Peyer's patch (tissue), 4 donors: ENCODE data around the gene PPFIA1.

Experiments used
- POLR2A ChIP-seq, 2 donors: fragments of 450-650 bp; IDR thresholded peaks; one replicate each; pipeline ENCODE4 v1.5.1; 2017; ENCODE audit warnings: antibody characterized with exemption in 2 of 2, mild to moderate bottlenecking in 2 of 2, moderate library complexity in 2 of 2
- TF ChIP-seq, protein P1 (sequence below), 6 experiments: fragments of 450-650 bp in 4 of 6; fragments of 200-600 bp in 2 of 6; sonication (generic) in 1 of 6; IDR thresholded peaks; one replicate each; pipeline ENCODE4 v1.5.1; 2017 to 2019; ENCODE audit warnings: antibody characterized with exemption in 6 of 6, mild to moderate bottlenecking in 3 of 6, moderate library complexity in 1 of 6

DNA sequence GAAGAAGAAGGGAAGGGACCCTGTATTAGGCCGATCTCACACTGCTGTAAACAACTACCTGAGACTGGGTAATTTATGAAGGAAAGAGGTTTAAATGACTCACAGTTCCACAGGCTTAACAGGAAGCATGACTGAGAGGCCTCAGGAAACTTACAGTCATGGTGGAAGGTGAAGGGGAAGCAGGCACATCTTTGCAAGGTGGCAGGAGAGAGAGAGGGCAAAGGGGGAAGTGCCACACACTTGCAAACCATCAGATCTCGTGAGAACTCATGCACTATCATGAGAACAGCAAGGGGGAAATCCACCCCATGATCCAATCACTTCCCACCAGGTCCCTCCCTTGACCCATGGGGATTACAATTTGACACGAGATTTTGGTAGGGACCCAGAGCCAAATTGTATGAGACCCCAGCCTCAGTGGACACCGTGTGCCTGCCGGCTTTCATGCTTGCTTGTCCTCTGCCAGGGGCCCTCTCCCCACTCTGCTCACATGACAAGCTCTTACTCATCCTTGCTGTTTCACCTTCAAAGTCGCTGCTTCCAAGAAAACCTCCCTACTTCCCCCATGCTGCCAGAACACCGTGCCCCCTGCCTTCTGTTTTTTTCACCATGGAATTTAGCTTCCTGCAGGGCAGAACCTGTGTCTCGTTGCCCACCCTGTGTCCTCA, 23.3 kb upstream of the PPFIA1 start:
- no peak for TF ChIP-seq POLR2A (IDR thresholded peaks at IDR 0.05)
- TF ChIP-seq, protein P1, sequence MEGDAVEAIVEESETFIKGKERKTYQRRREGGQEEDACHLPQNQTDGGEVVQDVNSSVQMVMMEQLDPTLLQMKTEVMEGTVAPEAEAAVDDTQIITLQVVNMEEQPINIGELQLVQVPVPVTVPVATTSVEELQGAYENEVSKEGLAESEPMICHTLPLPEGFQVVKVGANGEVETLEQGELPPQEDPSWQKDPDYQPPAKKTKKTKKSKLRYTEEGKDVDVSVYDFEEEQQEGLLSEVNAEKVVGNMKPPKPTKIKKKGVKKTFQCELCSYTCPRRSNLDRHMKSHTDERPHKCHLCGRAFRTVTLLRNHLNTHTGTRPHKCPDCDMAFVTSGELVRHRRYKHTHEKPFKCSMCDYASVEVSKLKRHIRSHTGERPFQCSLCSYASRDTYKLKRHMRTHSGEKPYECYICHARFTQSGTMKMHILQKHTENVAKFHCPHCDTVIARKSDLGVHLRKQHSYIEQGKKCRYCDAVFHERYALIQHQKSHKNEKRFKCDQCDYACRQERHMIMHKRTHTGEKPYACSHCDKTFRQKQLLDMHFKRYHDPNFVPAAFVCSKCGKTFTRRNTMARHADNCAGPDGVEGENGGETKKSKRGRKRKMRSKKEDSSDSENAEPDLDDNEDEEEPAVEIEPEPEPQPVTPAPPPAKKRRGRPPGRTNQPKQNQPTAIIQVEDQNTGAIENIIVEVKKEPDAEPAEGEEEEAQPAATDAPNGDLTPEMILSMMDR (IDR thresholded peaks at IDR 0.05) = no peak
